HEK293 (cell line): ENCODE measurements around the gene NOL3.

ENCODE experiments used
- CTCF ChIA-PET: fragments of 350-600 bp; formaldehyde crosslinking; extraction: SDS; loops from one replicate; lab custom pipeline; 2021; ENCODE audit warnings: antibody characterized with exemption; lab: Yijun Ruan, JAX
- POLR2A ChIA-PET: fragments of 300-600 bp; formaldehyde crosslinking; extraction: SDS; loops from one replicate; lab custom pipeline; 2020; ENCODE audit warnings: antibody characterized with exemption, inconsistent platforms; lab: Yijun Ruan, JAX
- H3K27ac ChIP-seq: fragments of 200-500 bp; sonication (Bioruptor generic); 2 replicates; pipeline ENCODE4 v1.5.1; 2014; ENCODE audit warnings: low read depth, low read length, control low read depth, inconsistent platforms; ENCODE audit errors: extremely low read depth
- H3K36me3 ChIP-seq, 2 experiments: fragments of 200-500 bp in 1 of 2; sonication (Bioruptor generic) in 1 of 2; 1 replicate in 1 of 2; 2 replicates in 1 of 2; pipeline ENCODE4 v1.5.1; 2014 to 2017; ENCODE audit warnings: inconsistent platforms in 2 of 2, low read length in 2 of 2; ENCODE audit not compliant: control insufficient read depth in 2 of 2, insufficient read depth in 1 of 2
- H3K4me1 ChIP-seq: fragments of 200-500 bp; sonication (Bioruptor generic); 2 replicates; pipeline ENCODE4 v1.5.1; 2014; ENCODE audit warnings: mild to moderate bottlenecking, low read length, inconsistent platforms; ENCODE audit not compliant: control insufficient read depth, insufficient read depth
- H3K4me3 ChIP-seq: 2 replicates; pipeline ENCODE4 v1.5.1; 2011; ENCODE audit warnings: low read depth, mild to moderate bottlenecking, control low read depth, low read length, moderate library complexity
- H3K9me3 ChIP-seq: fragments of 200-500 bp; sonication (Bioruptor generic); 2 replicates; pipeline ENCODE4 v1.5.1; 2014; ENCODE audit warnings: low read depth, low read length, inconsistent platforms; ENCODE audit not compliant: control insufficient read depth, insufficient read depth
- GLIS1 ChIP-seq: fragments of 450-650 bp; formaldehyde crosslinking; IDR thresholded peaks from 2 replicates; pipeline ENCODE4 v1.5.1; 2016; ENCODE audit warnings: missing biosample characterization, missing genetic modification characterization
- KLF1 ChIP-seq: fragments of 450-650 bp; formaldehyde crosslinking; IDR thresholded peaks from 2 replicates; pipeline ENCODE4 v1.5.1; 2016; ENCODE audit warnings: missing biosample characterization, missing genetic modification characterization
- KLF8 ChIP-seq: fragments of 450-650 bp; formaldehyde crosslinking; IDR thresholded peaks from 2 replicates; pipeline ENCODE4 v1.5.1; 2016; ENCODE audit warnings: missing biosample characterization, missing genetic modification characterization
- KLF9 ChIP-seq: fragments of 450-650 bp; formaldehyde crosslinking; IDR thresholded peaks from 2 replicates; pipeline ENCODE4 v1.5.1; 2016; ENCODE audit warnings: missing biosample characterization, missing genetic modification characterization, low read depth
- PRDM6 ChIP-seq: fragments of 450-650 bp; formaldehyde crosslinking; IDR thresholded peaks from 2 replicates; pipeline ENCODE4 v1.5.1; 2017; ENCODE audit warnings: missing biosample characterization, missing genetic modification characterization
- ZFP3 ChIP-seq: fragments of 450-650 bp; formaldehyde crosslinking; IDR thresholded peaks from 2 replicates; pipeline ENCODE4 v1.5.1; 2016; ENCODE audit warnings: low read depth, missing biosample characterization, missing genetic modification characterization
- ZFP69B ChIP-seq: fragments of 450-650 bp; formaldehyde crosslinking; IDR thresholded peaks from 2 replicates; pipeline ENCODE4 v1.5.1; 2016; ENCODE audit warnings: missing biosample characterization, missing genetic modification characterization
- ZNF280D ChIP-seq: fragments of 450-650 bp; formaldehyde crosslinking; IDR thresholded peaks from 2 replicates; pipeline ENCODE4 v1.5.1; 2016; ENCODE audit warnings: missing biosample characterization, missing genetic modification characterization
- TF ChIP-seq, protein P1 (sequence below): fragments of 450-650 bp; formaldehyde crosslinking; IDR thresholded peaks from 2 replicates; pipeline ENCODE4 v1.5.1; 2016; ENCODE audit warnings: missing biosample characterization, missing genetic modification characterization, low read depth
- TF ChIP-seq, protein P2 (sequence below): fragments of 450-650 bp; formaldehyde crosslinking; IDR thresholded peaks from 2 replicates; pipeline ENCODE4 v1.5.1; 2017; ENCODE audit warnings: missing biosample characterization, missing genetic modification characterization
- TF ChIP-seq, protein P3 (sequence below): fragments of 450-650 bp; formaldehyde crosslinking; IDR thresholded peaks from 2 replicates; pipeline ENCODE4 v1.5.1; 2016; ENCODE audit warnings: missing biosample characterization, missing genetic modification characterization
- TF ChIP-seq, protein P4 (sequence below): fragments of 450-650 bp; formaldehyde crosslinking; IDR thresholded peaks from 2 replicates; pipeline ENCODE4 v1.5.1; 2017; ENCODE audit warnings: missing biosample characterization, missing genetic modification characterization

Gene NOL3

DNA sequence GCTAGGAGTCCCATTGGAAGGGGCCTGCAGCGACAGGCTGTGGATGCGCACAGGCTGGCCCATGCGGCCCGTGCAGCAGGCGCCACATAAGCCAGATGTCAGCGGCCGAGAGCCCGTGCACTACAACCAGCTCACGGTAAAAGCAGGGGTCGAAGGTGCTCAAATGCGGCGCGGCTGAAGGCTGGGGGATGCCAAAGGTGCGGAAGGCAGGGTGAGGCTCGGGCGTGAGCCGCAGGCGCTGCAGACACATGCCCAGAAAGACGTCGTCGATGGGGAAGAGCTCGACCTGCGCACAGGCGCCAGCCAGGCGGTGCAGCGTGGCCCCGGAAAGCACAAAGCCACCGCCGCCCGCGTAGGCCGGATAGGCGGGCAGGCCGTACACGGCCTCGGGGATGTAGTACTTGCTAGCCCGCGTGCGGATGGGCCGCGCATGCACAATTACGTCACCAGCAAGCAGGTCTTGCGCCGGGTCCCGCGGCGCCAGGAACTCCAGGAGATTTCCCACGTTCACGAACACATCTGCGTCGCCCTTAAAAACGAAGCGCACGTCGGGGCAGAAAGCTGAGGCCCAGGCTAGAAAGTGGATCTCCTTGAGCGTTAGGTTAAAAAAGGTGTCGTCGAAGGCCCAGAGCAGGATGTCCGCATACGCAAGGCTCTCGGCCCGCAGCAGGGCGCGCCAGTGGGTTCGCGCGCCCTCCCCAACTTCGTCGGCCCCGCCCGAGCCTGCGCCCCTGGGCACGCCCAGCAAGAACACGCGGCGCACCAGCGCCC lies 20.9 kb upstream of the NOL3 start:
- Histone ChIP-seq H3K27ac (no peak overlapping the region), H3K9me3 (no peaks in the 10 kb centered on the region), H3K4me1 (0 out of 2 replicates have a peak, but pooled peaks cover 3% of the 10 kb centered on the region), H3K4me3 (no peak overlapping the region), H3K36me3 (peaks cover 0 to 52% of the 10 kb centered on the region in 2 experiments; a peak in 1 of 3 replicates)
- CTCF ChIA-PET: interaction anchor here (0.7 to 1.4 kb wide), 3 partner anchors 46 to 570 kb away, joined by 3 to 5 read pairs (median 3); partner anchors contain the start of gene CMTM2
- TF ChIP-seq ZFP3: 0 out of 2 replicates have a peak, but pooled peaks have one; percentile 3
- TF ChIP-seq, protein P1, sequence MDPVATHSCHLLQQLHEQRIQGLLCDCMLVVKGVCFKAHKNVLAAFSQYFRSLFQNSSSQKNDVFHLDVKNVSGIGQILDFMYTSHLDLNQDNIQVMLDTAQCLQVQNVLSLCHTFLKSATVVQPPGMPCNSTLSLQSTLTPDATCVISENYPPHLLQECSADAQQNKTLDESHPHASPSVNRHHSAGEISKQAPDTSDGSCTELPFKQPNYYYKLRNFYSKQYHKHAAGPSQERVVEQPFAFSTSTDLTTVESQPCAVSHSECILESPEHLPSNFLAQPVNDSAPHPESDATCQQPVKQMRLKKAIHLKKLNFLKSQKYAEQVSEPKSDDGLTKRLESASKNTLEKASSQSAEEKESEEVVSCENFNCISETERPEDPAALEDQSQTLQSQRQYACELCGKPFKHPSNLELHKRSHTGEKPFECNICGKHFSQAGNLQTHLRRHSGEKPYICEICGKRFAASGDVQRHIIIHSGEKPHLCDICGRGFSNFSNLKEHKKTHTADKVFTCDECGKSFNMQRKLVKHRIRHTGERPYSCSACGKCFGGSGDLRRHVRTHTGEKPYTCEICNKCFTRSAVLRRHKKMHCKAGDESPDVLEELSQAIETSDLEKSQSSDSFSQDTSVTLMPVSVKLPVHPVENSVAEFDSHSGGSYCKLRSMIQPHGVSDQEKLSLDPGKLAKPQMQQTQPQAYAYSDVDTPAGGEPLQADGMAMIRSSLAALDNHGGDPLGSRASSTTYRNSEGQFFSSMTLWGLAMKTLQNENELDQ (tag by site-specific recombination): no peak
- POLR2A ChIA-PET: interaction anchor here (0.6 kb wide), 1 partner anchor 264 kb away, joined by 5 read pairs; no protein-coding TSS in a partner anchor

DNA sequence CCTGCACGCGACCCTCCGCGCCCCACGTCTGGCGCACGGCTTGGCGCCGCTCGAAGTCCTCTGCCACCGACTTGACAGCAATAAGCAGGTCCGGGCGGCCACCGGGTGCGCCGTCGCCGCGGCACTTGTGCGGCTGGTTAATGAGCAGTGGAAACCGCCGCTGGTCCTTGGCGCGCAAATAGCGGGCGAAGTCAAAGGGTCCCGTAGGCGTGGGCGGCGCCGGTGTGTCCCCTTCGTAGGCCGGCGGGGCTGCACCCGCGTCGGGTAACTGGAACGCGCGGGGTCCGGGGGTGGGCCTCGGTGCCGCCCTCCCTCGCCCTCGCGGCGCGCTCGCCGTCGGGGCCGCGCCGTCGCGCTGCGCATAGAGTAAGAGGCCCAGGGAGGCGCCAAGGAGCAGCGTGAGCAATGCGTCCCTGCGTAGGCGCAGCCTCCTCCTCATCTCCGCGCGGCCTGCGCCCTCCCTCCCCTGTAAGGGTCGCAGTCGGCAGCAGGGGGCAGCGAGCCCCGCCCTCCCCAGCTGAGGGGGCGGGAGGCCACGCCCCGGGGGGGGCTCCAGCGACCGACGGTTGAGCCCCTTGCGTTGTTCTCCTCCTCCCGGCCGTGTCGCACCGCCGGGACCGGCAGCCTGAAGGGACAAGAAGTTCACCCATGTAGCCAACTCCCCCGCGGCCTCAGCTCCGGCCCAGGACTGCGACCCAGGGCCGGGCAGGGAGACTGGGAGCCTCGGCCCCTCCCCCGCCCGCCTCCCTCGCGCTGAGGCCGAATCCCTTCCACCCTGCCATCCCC lies 20.1 kb upstream of the NOL3 start:
- Histone ChIP-seq H3K27ac (no peak overlapping the region), H3K36me3 (peaks cover 0 to 45% of the 10 kb centered on the region in 2 experiments; a peak in 1 of 3 replicates)
- POLR2A ChIA-PET: interaction anchor here (0.8 kb wide), 1 partner anchor 34 kb away, joined by 3 read pairs; no protein-coding TSS in a partner anchor

GRCh38 chr16:67150833-67151396 lies 19.4 kb upstream of the NOL3 start, which contains the start of gene B3GNT9:
Gene B3GNT9 (minus strand): TSS chr16:67150998. CDS start chr16:67150485, 513 bp downstream.
- Histone ChIP-seq H3K4me1 (0 out of 2 replicates have a peak, but pooled peaks cover 3% of the 10 kb centered on the region), H3K36me3 (peaks cover 0 to 38% of the 10 kb centered on the region in 2 experiments; a peak in 1 of 3 replicates), H3K27ac (no peak within 1 kb of the TSS; the same call in 1 of the 2 replicates), H3K9me3 (no peaks in the 10 kb centered on the region), H3K4me3 (peak within 1 kb of the TSS; percentile 31)
- CTCF ChIA-PET: interaction anchor here (0.7 to 7.4 kb wide), 4 partner anchors 10 to 256 kb away, joined by 3 to 155 read pairs (median 6); no protein-coding TSS in a partner anchor
- POLR2A ChIA-PET: interaction anchor here (0.8 kb wide), 1 partner anchor 34 kb away, joined by 3 read pairs; no protein-coding TSS in a partner anchor
- TF ChIP-seq PRDM6 (no peak), ZNF280D (tag by site-specific recombination) (no peak)
- TF ChIP-seq, protein P2, sequence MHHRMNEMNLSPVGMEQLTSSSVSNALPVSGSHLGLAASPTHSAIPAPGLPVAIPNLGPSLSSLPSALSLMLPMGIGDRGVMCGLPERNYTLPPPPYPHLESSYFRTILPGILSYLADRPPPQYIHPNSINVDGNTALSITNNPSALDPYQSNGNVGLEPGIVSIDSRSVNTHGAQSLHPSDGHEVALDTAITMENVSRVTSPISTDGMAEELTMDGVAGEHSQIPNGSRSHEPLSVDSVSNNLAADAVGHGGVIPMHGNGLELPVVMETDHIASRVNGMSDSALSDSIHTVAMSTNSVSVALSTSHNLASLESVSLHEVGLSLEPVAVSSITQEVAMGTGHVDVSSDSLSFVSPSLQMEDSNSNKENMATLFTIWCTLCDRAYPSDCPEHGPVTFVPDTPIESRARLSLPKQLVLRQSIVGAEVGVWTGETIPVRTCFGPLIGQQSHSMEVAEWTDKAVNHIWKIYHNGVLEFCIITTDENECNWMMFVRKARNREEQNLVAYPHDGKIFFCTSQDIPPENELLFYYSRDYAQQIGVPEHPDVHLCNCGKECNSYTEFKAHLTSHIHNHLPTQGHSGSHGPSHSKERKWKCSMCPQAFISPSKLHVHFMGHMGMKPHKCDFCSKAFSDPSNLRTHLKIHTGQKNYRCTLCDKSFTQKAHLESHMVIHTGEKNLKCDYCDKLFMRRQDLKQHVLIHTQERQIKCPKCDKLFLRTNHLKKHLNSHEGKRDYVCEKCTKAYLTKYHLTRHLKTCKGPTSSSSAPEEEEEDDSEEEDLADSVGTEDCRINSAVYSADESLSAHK (tag by site-specific recombination): no peak
- TF ChIP-seq, protein P3, sequence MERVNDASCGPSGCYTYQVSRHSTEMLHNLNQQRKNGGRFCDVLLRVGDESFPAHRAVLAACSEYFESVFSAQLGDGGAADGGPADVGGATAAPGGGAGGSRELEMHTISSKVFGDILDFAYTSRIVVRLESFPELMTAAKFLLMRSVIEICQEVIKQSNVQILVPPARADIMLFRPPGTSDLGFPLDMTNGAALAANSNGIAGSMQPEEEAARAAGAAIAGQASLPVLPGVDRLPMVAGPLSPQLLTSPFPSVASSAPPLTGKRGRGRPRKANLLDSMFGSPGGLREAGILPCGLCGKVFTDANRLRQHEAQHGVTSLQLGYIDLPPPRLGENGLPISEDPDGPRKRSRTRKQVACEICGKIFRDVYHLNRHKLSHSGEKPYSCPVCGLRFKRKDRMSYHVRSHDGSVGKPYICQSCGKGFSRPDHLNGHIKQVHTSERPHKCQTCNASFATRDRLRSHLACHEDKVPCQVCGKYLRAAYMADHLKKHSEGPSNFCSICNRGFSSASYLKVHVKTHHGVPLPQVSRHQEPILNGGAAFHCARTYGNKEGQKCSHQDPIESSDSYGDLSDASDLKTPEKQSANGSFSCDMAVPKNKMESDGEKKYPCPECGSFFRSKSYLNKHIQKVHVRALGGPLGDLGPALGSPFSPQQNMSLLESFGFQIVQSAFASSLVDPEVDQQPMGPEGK (tag by site-specific recombination): 0 out of 2 replicates have a peak, but pooled peaks have one; percentile 26

More for the DNA sequence above, 20.1 kb upstream of the NOL3 start:
- Histone ChIP-seq H3K4me3 (peak overlapping the region; percentile 31), H3K4me1 (0 out of 2 replicates have a peak, but pooled peaks cover 3% of the 10 kb centered on the region), H3K9me3 (no peaks in the 10 kb centered on the region)
- TF ChIP-seq KLF9 (tag by site-specific recombination): peak; percentile 72
- TF ChIP-seq, protein P4, sequence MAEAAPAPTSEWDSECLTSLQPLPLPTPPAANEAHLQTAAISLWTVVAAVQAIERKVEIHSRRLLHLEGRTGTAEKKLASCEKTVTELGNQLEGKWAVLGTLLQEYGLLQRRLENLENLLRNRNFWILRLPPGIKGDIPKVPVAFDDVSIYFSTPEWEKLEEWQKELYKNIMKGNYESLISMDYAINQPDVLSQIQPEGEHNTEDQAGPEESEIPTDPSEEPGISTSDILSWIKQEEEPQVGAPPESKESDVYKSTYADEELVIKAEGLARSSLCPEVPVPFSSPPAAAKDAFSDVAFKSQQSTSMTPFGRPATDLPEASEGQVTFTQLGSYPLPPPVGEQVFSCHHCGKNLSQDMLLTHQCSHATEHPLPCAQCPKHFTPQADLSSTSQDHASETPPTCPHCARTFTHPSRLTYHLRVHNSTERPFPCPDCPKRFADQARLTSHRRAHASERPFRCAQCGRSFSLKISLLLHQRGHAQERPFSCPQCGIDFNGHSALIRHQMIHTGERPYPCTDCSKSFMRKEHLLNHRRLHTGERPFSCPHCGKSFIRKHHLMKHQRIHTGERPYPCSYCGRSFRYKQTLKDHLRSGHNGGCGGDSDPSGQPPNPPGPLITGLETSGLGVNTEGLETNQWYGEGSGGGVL (tag by site-specific recombination): 0 out of 2 replicates have a peak, but pooled peaks have one; percentile 34
- TF ChIP-seq GLIS1 (tag by site-specific recombination): peak; percentile 45; the same call in 1 of the 2 replicates
- peak; percentile 40 for TF ChIP-seq KLF1
- no peak for TF ChIP-seq ZFP69B (tag by site-specific recombination)
- peak; percentile 42; the same call in 1 of the 2 replicates for TF ChIP-seq KLF8 (tag by site-specific recombination)
- CTCF ChIA-PET: interaction anchor here (0.7 to 1.4 kb wide), 2 partner anchors 46 to 164 kb away, joined by 3 read pairs; no protein-coding TSS in a partner anchor
